Ovary (tissue), 3 donors: ENCODE data around the gene NAA15.

Source experiments
- POLR2A ChIP-seq: fragments of 450-650 bp; IDR thresholded peaks from one replicate; pipeline ENCODE4 v1.6.1; 2017; ENCODE audit warnings: antibody characterized with exemption, mild to moderate bottlenecking, moderate library complexity
- TF ChIP-seq, protein P1 (sequence below), 3 donors: fragments of 450-650 bp in 2 of 3; fragments of 200-600 bp in 1 of 3; IDR thresholded peaks; one replicate each; pipeline versions ENCODE4 v1.5.1 to v1.8.0; 2016 to 2022; ENCODE audit warnings: antibody characterized with exemption in 3 of 3, mild to moderate bottlenecking in 1 of 3
- donor health status: DM: no; HTN: no; CAD: no.

DNA sequence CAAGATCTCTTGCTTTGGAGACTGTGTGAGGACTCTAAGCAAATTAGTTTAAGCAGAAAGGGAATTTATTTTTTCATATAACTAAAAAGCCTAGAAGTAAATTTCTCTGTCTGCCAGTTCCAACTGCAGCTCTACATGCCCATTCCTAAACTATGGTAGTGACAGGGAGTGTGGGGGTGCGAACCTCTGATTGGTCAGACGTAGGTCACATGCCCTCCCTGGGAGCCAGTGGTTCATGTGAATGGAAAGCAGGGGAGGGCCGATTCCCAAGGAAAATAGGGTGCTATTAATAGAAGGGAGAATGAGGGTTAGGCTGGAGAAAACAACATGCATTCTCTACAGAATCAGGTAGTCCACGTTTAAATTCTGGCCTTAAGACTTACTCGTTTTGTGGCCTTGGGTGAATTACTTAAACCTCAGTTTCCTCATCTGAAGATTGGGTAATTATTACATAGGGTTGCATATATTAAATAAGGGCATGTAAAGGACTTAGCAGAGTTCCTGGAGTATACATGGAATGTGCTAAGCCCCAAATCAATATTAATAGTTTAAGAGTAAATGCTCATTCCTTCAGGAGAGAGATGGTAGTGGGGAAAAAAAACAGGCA is 159.8 kb downstream of the NAA15 start:
- TF ChIP-seq, protein P1, sequence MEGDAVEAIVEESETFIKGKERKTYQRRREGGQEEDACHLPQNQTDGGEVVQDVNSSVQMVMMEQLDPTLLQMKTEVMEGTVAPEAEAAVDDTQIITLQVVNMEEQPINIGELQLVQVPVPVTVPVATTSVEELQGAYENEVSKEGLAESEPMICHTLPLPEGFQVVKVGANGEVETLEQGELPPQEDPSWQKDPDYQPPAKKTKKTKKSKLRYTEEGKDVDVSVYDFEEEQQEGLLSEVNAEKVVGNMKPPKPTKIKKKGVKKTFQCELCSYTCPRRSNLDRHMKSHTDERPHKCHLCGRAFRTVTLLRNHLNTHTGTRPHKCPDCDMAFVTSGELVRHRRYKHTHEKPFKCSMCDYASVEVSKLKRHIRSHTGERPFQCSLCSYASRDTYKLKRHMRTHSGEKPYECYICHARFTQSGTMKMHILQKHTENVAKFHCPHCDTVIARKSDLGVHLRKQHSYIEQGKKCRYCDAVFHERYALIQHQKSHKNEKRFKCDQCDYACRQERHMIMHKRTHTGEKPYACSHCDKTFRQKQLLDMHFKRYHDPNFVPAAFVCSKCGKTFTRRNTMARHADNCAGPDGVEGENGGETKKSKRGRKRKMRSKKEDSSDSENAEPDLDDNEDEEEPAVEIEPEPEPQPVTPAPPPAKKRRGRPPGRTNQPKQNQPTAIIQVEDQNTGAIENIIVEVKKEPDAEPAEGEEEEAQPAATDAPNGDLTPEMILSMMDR (IDR thresholded peaks at IDR 0.05) = no peak
- no peak for TF ChIP-seq POLR2A
